ENCODE results near the gene SRP14. TPM values are rescaled to one million over a fixed set of nuclear protein-coding genes. Genes with fewer than 3 reads are reported as not detected.

SRP14 gene
- total and polyA plus RNA-seq, 9 of the 15 experiments (the other 6 are each of a cell fraction or from before 2014, with no cell fraction given) = 161 to 1,097 (median 402) TPM

DNA sequence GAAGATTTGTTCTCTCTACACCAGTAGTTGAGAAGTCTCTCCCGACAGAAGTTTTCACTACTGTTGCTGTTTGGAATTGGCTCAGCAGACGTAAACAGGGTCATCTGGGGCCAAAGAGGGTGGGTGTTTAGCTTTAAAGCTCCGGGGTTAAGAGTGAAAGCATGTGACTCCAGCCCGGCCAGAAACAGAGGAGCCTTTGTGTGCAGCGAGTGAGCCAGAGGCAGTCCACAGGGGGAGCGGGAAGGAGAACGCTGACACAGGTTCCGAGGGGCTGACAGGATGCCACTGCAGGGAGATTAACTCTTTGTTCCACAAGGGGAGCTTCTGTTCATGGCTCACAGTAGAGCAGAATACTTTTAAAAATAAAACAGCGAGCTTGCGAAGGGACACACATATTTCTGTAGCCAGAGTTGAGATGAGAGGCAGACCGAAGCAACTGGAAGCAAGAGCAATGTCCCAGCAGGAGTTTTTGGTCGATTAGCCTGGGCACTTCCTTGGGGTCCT, 42.8 kb upstream of the SRP14 start (continued):
- TF ChIP-seq, protein P1, sequence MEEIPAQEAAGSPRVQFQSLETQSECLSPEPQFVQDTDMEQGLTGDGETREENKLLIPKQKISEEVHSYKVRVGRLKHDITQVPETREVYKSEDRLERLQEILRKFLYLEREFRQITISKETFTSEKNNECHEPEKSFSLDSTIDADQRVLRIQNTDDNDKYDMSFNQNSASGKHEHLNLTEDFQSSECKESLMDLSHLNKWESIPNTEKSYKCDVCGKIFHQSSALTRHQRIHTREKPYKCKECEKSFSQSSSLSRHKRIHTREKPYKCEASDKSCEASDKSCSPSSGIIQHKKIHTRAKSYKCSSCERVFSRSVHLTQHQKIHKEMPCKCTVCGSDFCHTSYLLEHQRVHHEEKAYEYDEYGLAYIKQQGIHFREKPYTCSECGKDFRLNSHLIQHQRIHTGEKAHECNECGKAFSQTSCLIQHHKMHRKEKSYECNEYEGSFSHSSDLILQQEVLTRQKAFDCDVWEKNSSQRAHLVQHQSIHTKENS (CRISPR knock-in tag; IDR thresholded peaks at IDR 0.05) = no peak
- TF ChIP-seq, protein P2, sequence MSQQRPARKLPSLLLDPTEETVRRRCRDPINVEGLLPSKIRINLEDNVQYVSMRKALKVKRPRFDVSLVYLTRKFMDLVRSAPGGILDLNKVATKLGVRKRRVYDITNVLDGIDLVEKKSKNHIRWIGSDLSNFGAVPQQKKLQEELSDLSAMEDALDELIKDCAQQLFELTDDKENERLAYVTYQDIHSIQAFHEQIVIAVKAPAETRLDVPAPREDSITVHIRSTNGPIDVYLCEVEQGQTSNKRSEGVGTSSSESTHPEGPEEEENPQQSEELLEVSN (IDR thresholded peaks at IDR 0.05; ENCODE audit: borderline replicate concordance in 1 of 2, extremely low read depth in 1 of 2, insufficient read depth in 1 of 2, insufficient read length in 1 of 2, low read depth in 1 of 2, low read length in 1 of 2, poor library complexity in 1 of 2, severe bottlenecking in 1 of 2) = peak; percentile 15 to 58
- TF ChIP-seq SUPT5H (IDR thresholded peaks at IDR 0.05) (no peak), FOS (IDR thresholded peaks at IDR 0.05; ENCODE audit: extremely low read depth, insufficient read length) (no peak), ARID1B (IDR thresholded peaks at IDR 0.05) (peak; percentile 9; the same call in 1 of the 2 replicates), CREB1 (IDR thresholded peaks at IDR 0.05) (no peak), CREB1 (CRISPR knock-in tag; IDR thresholded peaks at IDR 0.05) (no peak), RBM14 (IDR thresholded peaks at IDR 0.05; ENCODE audit: borderline replicate concordance, insufficient read depth, low read depth, low read length) (no peak), TAF7 (tag; IDR thresholded peaks at IDR 0.05) (no peak), BRD9 (IDR thresholded peaks at IDR 0.05; ENCODE audit: low read depth, partially characterized antibody) (no peak), HNRNPH1 (optimal IDR thresholded peaks at IDR 0.05; ENCODE audit: low read depth, low read length) (no peak), ZFP36 (IDR thresholded peaks at IDR 0.05; ENCODE audit: low read depth, low read length, partially characterized antibody) (no peak), TOE1 (IDR thresholded peaks at IDR 0.05; ENCODE audit: borderline replicate concordance) (peak; percentile 21; the same call in 1 of the 2 replicates), TOE1 (CRISPR knock-in tag; IDR thresholded peaks at IDR 0.05; ENCODE audit: borderline replicate concordance, low read depth) (no peak), HDGF (IDR thresholded peaks at IDR 0.05) (no peak), ELF1 (tag; IDR thresholded peaks at IDR 0.05) (no peak), EGR1 (conservative IDR thresholded peaks at IDR 0.05) (no peak; the same call in 1 of the 2 replicates), FOXJ2 (tag; IDR thresholded peaks at IDR 0.05) (peak; percentile 98), NFE2L1 (tag; IDR thresholded peaks at IDR 0.05; ENCODE audit: borderline replicate concordance, low read depth) (no peak), RAD21 (CRISPR knock-in tag; conservative IDR thresholded peaks at IDR 0.05 in 1 of 2, IDR thresholded peaks at IDR 0.05 in 1 of 2) (no peak), MTA3 (IDR thresholded peaks at IDR 0.05; ENCODE audit: borderline replicate concordance) (no peak)
- TF ChIP-seq, protein P3, sequence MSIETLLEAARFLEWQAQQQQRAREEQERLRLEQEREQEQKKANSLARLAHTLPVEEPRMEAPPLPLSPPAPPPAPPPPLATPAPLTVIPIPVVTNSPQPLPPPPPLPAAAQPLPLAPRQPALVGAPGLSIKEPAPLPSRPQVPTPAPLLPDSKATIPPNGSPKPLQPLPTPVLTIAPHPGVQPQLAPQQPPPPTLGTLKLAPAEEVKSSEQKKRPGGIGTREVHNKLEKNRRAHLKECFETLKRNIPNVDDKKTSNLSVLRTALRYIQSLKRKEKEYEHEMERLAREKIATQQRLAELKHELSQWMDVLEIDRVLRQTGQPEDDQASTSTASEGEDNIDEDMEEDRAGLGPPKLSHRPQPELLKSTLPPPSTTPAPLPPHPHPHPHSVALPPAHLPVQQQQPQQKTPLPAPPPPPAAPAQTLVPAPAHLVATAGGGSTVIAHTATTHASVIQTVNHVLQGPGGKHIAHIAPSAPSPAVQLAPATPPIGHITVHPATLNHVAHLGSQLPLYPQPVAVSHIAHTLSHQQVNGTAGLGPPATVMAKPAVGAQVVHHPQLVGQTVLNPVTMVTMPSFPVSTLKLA (conservative IDR thresholded peaks at IDR 0.05) = peak in 1 of 2 experiments; percentile 64; a peak in 2 of 4 replicates
- TF ChIP-seq, protein P4, sequence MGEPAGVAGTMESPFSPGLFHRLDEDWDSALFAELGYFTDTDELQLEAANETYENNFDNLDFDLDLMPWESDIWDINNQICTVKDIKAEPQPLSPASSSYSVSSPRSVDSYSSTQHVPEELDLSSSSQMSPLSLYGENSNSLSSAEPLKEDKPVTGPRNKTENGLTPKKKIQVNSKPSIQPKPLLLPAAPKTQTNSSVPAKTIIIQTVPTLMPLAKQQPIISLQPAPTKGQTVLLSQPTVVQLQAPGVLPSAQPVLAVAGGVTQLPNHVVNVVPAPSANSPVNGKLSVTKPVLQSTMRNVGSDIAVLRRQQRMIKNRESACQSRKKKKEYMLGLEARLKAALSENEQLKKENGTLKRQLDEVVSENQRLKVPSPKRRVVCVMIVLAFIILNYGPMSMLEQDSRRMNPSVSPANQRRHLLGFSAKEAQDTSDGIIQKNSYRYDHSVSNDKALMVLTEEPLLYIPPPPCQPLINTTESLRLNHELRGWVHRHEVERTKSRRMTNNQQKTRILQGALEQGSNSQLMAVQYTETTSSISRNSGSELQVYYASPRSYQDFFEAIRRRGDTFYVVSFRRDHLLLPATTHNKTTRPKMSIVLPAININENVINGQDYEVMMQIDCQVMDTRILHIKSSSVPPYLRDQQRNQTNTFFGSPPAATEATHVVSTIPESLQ (CRISPR knock-in tag; IDR thresholded peaks at IDR 0.05) = no peak

Measured in K562 (cell line).